HG02798 (cell line): ENCODE data around the gene DCST1.

ENCODE experiments used
- ATAC-seq: cut with Tn5 transposase; IDR thresholded peaks from one replicate; pipeline ENCODE4 v1.9.1; 2021; ENCODE audit warnings: mild to moderate bottlenecking; ENCODE audit not compliant: unreplicated experiment, poor library complexity

DCST1 gene

GRCh38 chr1:155030243-155030795 lies 3.3 kb upstream of the DCST1 start:
- no peak for ATAC-seq

DNA sequence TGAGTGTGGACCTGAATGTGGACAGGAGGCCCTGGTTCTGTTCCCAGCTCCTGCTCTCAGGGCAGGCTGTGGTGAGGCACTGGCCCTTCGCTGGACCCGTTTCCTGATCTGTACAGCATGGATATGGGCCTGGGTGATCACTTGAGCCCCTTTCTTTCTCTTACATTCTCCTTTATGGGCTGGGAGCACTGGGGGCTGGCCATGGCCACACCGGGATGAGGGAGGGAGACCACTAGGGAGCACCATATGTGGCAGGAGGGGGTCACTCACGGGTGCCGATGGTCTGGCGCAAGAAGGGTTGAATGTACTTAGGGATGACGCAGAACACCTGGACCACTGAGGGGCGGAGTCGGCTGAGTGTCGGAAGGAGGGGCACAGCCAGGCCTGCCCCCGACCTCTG lies 2.7 kb upstream of the DCST1 start:
- no peak for ATAC-seq

- ATAC-seq: no peak
Measured at GRCh38 chr1:155032886-155033285, 738 bp upstream of the DCST1 start.

DNA sequence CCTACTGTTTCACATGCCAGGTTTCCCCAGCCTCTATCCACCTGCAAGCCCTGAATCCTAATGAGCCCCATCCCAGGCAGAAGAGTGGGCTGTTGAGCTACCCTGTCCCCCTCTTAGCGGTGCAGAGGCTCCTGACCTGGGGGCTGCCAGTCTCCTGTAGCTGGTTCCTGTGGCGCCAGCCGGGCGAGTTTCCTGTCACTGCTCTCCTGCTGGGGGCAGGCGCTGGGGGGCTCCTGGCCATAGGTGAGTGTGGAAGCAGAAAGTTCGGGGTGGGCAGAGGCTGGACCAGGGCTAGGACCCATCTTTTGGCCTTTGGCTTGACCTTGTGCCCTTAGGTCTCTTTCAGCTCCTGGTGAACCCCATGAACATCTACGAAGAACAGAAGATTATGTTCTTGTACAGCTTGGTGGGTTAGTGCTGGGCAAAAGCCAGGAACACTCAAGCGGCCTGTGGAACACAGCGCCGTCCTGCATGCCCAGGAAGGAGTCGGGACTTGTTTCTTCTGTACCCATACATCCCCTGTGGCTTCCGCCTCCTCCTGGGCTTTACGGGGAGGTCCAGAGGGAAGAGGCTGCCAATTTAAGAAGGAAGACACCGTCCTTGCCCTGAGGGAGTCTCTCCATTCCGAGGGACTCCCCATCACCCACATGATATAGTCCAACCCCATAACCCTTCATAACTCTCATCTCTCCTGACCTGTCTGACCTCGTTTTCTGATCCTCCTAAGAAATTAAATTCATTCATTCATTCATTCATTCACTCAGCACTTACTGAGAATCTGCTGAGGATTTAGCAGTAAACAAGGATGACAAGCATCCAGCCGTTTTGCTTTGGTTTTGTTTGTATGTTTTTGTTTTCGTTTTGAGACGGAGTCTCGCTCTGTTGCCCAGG lies 939 bp downstream of the DCST1 start:
- no peak for ATAC-seq

- no peak for ATAC-seq
Measured at GRCh38 chr1:155035936-155036335, 2.3 kb downstream of the DCST1 start.

DNA sequence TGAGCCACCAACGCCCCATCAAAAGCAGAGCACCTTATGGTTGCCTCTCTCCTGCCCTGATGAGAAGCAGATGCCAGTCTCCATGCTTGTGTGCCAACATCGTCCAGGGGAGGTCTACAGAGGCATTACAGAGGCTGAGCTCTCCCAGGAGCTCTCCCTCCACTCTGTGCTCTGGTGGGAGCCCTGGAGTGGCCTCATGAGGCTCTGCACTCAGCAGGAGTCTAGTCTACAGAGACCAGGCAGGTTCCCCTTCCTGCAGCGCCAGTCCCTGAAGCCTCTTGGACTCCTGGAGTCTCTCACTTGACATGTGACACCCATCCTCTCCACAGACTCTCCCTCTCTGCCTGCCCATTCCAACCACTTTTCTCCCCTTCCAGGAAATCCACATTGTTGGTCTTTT lies 3.4 kb downstream of the DCST1 start:
- ATAC-seq: no peak

- no peak for ATAC-seq
Measured at GRCh38 chr1:155037851-155038441, 4.3 kb downstream of the DCST1 start.

- no peak for ATAC-seq
Measured at GRCh38 chr1:155038602-155039307, 5.1 kb downstream of the DCST1 start.

- no peak for ATAC-seq
Measured at GRCh38 chr1:155039308-155039669, 5.7 kb downstream of the DCST1 start.

DNA sequence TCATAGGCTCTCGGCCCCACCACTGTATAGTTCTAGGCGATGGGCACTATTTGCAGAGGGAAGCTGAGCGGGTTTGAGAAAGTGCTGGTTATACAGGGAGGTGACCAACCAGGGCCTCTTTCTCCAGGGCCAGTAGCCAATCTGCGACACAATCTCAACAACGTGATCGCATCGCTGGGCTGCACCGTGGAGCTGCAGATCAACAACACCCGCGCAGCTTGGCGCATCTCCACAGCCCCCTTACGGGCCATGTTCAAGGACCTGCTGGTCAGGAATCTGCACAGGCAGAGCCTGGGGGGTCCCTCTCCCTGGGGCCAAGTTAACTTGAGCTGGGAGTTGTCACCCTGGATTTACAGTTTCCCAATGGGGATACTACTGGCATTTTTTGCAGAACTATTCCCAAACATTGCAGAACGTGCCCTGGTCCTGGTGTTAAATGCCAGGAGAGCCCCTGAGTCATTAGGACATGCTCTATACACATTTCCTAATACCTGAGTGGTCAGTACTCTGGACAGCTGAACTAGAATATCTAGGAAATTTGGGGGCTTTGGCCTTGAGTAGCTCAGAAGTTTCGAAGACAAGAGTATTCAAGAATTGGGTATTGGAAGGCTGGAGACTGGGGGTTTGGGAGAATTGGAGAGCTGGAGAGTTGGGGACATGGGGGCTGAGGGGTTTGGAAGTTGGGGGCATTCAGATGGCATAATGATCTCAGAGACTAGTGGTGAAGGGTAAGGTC lies 6.9 kb downstream of the DCST1 start:
- ATAC-seq: no peak

DNA sequence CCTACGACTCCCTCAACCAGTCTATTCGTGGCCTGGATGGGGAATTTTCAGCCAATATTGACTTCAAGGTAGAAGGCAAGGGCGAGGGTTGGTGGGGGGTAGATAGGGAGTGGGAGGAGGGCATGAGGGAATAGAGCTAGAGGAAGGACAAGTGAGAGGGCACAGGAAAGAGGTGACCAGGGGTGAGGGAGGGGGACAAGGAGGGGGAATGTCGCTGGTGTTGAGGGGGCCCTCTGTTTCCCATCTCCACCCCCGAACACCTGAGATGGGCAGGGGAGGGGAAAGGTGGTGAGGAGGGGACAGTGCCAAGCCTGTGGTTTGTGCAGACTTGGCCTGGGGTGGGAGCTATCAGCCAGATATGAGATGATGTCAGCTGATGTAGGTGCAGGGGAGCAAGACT lies 9.2 kb downstream of the DCST1 start:
- no peak for ATAC-seq

GRCh38 chr1:155043301-155043702 lies 9.7 kb downstream of the DCST1 start:
- no peak for ATAC-seq

- ATAC-seq: no peak
Measured at GRCh38 chr1:155043793-155044192, 10.2 kb downstream of the DCST1 start.

DNA sequence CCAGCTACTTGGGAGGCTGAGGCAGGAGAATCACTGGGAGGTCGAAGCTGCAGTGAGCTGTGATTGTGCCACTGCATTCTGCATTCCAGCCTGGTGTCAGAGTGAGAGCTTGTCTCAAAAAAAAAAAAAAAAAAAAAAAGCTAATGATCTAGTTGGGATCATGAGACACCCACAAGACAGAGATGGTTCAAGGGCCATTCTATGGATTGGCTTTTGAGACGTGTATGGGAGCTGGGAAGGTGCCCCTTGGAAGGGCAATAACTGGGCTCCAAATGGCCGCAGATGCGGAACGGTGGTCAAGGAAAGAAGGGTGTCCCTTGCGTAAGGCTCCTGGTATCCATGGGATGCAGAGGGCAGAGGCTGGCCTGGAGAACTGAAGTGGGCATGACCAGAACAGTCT lies 10.7 kb downstream of the DCST1 start:
- no peak for ATAC-seq

GRCh38 chr1:155044812-155045657 lies 11.4 kb downstream of the DCST1 start:
- ATAC-seq: peak; percentile 66

DNA sequence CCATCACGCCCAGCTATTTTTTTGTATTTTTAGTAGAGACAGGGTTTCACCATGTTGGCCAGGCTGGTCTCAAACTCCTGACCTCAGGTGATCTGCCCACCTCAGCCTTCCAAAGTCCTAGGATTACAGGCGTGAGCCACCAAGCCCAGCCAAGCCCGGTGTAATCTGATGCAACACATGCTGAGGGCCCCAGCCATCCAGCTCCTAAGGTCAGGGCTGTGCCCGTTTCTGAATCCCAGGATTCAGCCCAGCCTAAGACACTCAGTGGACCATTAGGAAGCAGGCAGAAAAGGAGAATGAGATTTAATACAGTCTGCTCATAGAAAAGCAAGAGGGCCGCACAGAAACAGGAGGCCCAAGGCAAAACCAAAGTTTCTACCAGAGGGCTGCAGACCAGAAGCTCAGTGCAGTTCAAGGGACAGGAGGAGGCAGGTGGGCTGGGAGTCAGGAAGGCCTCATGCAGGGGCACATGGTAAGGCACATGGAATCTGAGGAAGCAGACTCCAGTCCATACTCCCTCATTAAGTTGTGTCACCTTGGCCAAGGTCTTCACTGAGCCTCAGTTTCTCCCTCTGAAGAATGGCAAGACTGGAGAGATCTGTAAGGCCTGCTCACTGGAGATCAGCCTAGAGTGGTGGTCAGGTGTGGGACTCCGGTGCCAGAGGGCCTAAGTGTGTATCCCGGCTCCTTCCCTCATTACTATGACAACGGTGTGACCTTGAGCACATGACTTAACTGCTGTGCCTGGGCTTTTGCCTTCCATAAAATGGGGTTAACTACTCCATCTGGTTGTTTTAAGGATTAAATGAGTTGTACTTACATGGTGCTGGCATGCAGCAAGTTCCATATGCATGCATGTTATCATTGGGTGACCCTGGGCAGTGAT lies 15.1 kb downstream of the DCST1 start:
- ATAC-seq: no peak

DNA sequence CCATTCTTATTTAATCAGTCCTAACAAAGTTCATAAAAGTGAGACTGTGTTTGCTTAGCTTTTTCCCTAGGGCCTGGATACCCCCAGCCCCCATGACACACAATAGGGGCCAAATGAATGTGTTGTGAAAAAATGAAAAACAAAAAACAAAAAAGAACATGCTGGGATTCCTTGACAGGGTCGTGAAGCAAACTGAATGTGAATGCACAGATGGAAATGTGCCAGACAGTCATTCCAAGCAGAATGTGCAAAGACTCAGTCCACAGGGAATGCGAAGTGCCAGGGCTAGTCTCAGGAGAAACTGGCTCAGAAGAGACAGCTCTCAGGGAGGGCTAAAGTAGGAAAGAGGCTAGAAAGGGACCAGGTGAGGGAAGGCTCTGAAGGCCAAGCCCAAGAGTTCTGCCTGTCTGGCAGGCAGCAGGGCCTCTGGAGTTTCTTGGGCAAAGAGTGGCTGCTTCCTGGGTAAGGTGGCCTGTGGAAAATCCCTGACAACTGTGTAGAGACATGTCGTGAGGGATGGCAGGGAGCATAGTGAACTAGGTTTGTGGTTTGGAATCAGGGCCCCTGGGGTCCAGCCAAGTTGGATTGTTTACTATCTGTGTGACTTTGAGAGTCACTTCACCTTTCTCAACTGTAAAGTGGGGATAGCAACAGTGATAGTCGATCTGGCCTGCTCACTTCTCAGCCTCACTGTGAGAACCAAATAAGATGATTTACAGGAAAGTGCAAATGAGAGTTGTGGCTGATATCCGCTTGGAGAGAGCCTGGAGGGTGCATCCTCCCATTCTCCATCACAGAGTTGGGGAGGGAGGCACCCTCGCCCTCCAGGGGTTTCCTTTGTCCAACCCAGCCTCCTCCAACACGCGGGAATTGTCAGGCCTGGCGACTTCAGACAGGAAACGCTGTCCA lies 16.3 kb downstream of the DCST1 start:
- ATAC-seq: no peak
